Measurements from ENCODE around the gene ERP29. TPM values are rescaled to one million over a fixed set of nuclear protein-coding genes. Genes with fewer than 3 reads are reported as not detected.
"Not testable (repeated sequence)": the region's sequence is repeated elsewhere in the genome, so short reads cannot be mapped to it uniquely, and the experiment has no call there.

ERP29 gene
- total and polyA plus RNA-seq, 2 donors (not counting 1 experiment from before 2014, with no cell fraction given), result 110 to 128 TPM

DNA sequence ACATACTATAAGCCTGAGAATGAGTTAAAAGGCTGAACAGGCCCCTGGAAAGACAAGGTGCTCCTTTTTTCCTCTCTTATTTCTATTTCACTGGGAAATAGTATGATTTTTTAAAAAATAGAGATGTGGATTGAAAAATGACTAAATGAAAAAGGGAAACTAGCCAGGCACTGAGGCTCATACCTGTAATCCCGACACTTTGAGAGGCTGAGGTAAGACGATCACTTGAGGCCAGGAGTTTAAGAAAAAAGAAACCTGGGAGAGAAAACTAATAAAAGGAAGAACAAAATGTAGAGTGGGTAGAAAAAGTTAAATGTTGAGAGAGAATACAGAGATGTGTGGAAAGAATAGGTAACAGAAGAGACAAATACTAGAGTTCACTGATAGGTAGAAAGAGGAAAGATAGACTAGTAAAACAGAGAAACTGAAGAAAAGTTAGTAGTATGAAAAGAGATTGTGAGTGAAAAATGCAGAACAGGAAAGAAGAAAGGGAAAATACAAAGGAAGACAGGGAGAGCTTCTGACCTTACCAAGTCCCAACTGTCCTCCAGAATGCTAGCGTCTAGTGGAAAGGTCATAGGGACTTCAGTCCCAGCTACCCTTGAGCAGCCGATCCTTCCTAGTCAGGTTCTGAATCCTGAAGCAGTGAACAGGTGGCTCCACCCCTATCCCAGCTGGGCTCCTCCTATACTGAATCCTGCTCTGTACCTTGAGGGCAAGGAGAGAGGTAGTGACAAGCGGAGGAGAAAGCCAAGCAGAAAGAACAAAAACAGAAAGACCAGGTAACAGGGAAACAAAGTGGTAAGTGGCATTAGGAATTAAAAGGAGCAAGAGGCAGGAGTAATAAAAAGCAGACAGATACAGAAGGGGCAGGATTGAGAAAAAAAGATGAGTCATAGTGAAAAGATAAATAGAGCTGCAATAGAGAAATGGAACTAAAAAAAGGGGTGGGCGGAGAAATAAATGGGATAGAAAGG lies 7.5 kb upstream of the ERP29 start:
- Histone ChIP-seq H3K27me3 (ENCODE audit: control insufficient read depth, insufficient read depth, low read length) (no peaks in the 10 kb centered on the region), H3K27ac (ENCODE audit: insufficient read depth, low read length) (no peak overlapping the region), H3K9me3 (ENCODE audit: control insufficient read depth, insufficient read depth, low read depth, low read length) (no peaks in the 10 kb centered on the region), H4K20me1 (ENCODE audit: control insufficient read depth, extremely low read depth, insufficient read depth, low read length) (no peaks in the 10 kb centered on the region), H2AFZ (ENCODE audit: low read length) (peak overlapping the region; percentile 36), H3K4me1 (ENCODE audit: control insufficient read depth, extremely low read depth, insufficient read depth, low read length) (peaks cover 5% of the 10 kb centered on the region), H3K36me3 (ENCODE audit: control insufficient read depth, insufficient read depth, low read length) (no peaks in the 10 kb centered on the region), H3K79me2 (ENCODE audit: control insufficient read depth, insufficient read depth, low read length) (no peaks in the 10 kb centered on the region), H3K4me2 (ENCODE audit: extremely low read depth, insufficient read depth, low read length) (no peak overlapping the region), H3K4me3 (replicated peaks in 1 of 4; ENCODE audit: control extremely low read depth in 1 of 4, insufficient read depth in 1 of 4, low read depth in 3 of 4, low read length in 4 of 4) (no peak overlapping the region), H3K9ac (ENCODE audit: insufficient read depth, low read length) (no peak overlapping the region)
- DNase-seq (ENCODE audit: low read depth in 2 of 2), result peak; percentile 13 to 17
- TF ChIP-seq EZH2 (IDR thresholded peaks at IDR 0.05; ENCODE audit: low read length, missing control alignments), result no peak
- TF ChIP-seq, protein P1, sequence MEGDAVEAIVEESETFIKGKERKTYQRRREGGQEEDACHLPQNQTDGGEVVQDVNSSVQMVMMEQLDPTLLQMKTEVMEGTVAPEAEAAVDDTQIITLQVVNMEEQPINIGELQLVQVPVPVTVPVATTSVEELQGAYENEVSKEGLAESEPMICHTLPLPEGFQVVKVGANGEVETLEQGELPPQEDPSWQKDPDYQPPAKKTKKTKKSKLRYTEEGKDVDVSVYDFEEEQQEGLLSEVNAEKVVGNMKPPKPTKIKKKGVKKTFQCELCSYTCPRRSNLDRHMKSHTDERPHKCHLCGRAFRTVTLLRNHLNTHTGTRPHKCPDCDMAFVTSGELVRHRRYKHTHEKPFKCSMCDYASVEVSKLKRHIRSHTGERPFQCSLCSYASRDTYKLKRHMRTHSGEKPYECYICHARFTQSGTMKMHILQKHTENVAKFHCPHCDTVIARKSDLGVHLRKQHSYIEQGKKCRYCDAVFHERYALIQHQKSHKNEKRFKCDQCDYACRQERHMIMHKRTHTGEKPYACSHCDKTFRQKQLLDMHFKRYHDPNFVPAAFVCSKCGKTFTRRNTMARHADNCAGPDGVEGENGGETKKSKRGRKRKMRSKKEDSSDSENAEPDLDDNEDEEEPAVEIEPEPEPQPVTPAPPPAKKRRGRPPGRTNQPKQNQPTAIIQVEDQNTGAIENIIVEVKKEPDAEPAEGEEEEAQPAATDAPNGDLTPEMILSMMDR (conservative IDR thresholded peaks at IDR 0.05 in 1 of 2, IDR thresholded peaks at IDR 0.05 in 1 of 2; ENCODE audit: low read depth in 1 of 2, low read length in 2 of 2), result no peak

DNA sequence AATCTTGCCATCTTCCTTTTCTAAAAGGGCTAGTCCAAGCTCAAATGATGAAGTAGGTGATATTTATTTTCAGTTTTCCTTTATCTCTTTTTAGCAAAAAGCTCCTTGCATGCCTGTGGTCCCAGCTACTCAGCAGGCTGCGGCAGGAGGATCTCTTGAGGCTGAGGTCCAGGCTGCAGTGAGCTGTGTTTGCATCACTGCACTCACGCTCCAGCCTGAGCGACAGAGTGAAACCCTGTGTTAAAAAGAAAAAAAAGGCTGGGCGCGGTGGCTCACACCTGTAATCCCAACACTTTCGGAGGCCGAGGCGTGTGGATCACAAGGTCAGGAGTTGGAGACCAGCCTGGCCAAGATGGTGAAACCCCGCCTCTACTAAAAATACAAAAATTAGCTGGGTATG lies 5.3 kb upstream of the ERP29 start:
- peaks cover 5% of the 10 kb centered on the region for H3K79me2 ChIP-seq (ENCODE audit: control insufficient read depth, insufficient read depth, low read length)
- H3K27me3 ChIP-seq (ENCODE audit: control insufficient read depth, insufficient read depth, low read length), result no peaks in the 10 kb centered on the region
- H3K9me3 ChIP-seq (ENCODE audit: control insufficient read depth, insufficient read depth, low read depth, low read length), result no peaks in the 10 kb centered on the region
- no peaks in the 10 kb centered on the region for H3K36me3 ChIP-seq (ENCODE audit: control insufficient read depth, insufficient read depth, low read length)
- H3K27ac ChIP-seq (ENCODE audit: insufficient read depth, low read length), result no peak overlapping the region
- no peak overlapping the region for H3K4me2 ChIP-seq (ENCODE audit: extremely low read depth, insufficient read depth, low read length)
- H3K4me3 ChIP-seq (replicated peaks in 1 of 4; ENCODE audit: control extremely low read depth in 1 of 4, insufficient read depth in 1 of 4, low read depth in 3 of 4, low read length in 4 of 4), result no peak overlapping the region
- peaks cover 7% of the 10 kb centered on the region for H3K4me1 ChIP-seq (ENCODE audit: control insufficient read depth, extremely low read depth, insufficient read depth, low read length)
- TF ChIP-seq EZH2 (IDR thresholded peaks at IDR 0.05; ENCODE audit: low read length, missing control alignments), result no peak
- TF ChIP-seq, protein P1 (conservative IDR thresholded peaks at IDR 0.05 in 1 of 2, IDR thresholded peaks at IDR 0.05 in 1 of 2; ENCODE audit: low read depth in 1 of 2, low read length in 2 of 2), result no peak
- no peak overlapping the region for H3K9ac ChIP-seq (ENCODE audit: insufficient read depth, low read length)
- H4K20me1 ChIP-seq (ENCODE audit: control insufficient read depth, extremely low read depth, insufficient read depth, low read length), result no peaks in the 10 kb centered on the region
- DNase-seq (ENCODE audit: low read depth in 2 of 2), result peak in 1 of 2 donors; percentile 50
- no peak overlapping the region for H2AFZ ChIP-seq (ENCODE audit: low read length)

DNA sequence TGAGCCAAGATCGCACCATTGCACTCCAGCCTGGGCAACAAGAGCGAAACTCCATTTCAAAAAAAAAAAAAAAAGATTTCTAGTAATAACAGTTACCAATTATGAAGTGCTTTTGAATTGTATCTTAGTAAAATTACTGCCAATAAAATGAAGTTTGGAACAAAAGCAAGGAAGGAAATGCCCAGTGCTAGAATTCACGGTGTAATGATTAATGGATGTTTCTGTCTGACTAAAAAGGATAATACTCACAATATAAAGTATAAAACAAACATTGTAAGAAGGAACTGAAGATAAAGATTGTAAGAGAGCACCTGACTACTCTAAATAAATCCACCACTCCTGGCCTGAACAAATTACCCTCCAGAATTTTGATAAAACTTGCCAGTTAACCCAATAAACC lies 4.3 kb upstream of the ERP29 start:
- no peaks in the 10 kb centered on the region for H3K9me3 ChIP-seq (ENCODE audit: control insufficient read depth, insufficient read depth, low read depth, low read length)

DNA sequence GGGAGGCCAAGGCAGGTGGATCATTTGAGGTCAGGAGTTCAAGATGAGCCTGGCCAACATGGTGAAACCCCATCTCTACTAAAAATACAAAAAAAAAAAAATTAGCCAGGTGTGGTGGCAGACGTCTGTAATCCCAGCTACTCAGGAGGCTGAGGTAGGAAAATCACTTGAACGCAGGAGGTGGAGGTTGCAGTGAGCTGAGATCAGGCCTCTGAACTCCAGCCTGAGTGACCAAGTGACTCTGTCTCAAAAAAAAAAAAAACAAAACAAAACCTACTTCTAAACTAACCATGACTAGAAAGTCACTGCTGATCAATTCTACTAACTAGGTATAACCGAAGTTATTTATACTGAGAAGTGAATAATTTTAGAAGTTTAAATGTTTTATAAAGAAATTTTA lies 3.6 kb upstream of the ERP29 start:
- H3K9me3 ChIP-seq (ENCODE audit: control insufficient read depth, insufficient read depth, low read depth, low read length); DNase-seq (ENCODE audit: low read depth in 2 of 2); H3K9ac ChIP-seq (ENCODE audit: insufficient read depth, low read length); H3K27ac ChIP-seq (ENCODE audit: insufficient read depth, low read length); H3K36me3 ChIP-seq (ENCODE audit: control insufficient read depth, insufficient read depth, low read length); H3K27me3 ChIP-seq (ENCODE audit: control insufficient read depth, insufficient read depth, low read length); H2AFZ ChIP-seq (ENCODE audit: low read length); H3K4me1 ChIP-seq (ENCODE audit: control insufficient read depth, extremely low read depth, insufficient read depth, low read length); H3K4me2 ChIP-seq (ENCODE audit: extremely low read depth, insufficient read depth, low read length); H3K4me3 ChIP-seq (replicated peaks in 1 of 4; ENCODE audit: control extremely low read depth in 1 of 4, insufficient read depth in 1 of 4, low read depth in 3 of 4, low read length in 4 of 4); H4K20me1 ChIP-seq (ENCODE audit: control insufficient read depth, extremely low read depth, insufficient read depth, low read length): not testable (repeated sequence)
- H3K79me2 ChIP-seq (ENCODE audit: control insufficient read depth, insufficient read depth, low read length), result peaks cover 14% of the 10 kb centered on the region

More for the DNA sequence above, 4.3 kb upstream of the ERP29 start:
- DNase-seq (ENCODE audit: low read depth in 2 of 2), result no peak
- Histone ChIP-seq H3K4me2 (ENCODE audit: extremely low read depth, insufficient read depth, low read length) (no peak overlapping the region), H3K27me3 (ENCODE audit: control insufficient read depth, insufficient read depth, low read length) (no peaks in the 10 kb centered on the region), H2AFZ (ENCODE audit: low read length) (no peak overlapping the region), H3K4me3 (replicated peaks in 1 of 4; ENCODE audit: control extremely low read depth in 1 of 4, insufficient read depth in 1 of 4, low read depth in 3 of 4, low read length in 4 of 4) (no peak overlapping the region), H3K79me2 (ENCODE audit: control insufficient read depth, insufficient read depth, low read length) (peaks cover 9% of the 10 kb centered on the region), H3K4me1 (ENCODE audit: control insufficient read depth, extremely low read depth, insufficient read depth, low read length) (peaks cover 7% of the 10 kb centered on the region), H4K20me1 (ENCODE audit: control insufficient read depth, extremely low read depth, insufficient read depth, low read length) (no peaks in the 10 kb centered on the region), H3K36me3 (ENCODE audit: control insufficient read depth, insufficient read depth, low read length) (no peaks in the 10 kb centered on the region), H3K27ac (ENCODE audit: insufficient read depth, low read length) (no peak overlapping the region), H3K9ac (ENCODE audit: insufficient read depth, low read length) (no peak overlapping the region)
- TF ChIP-seq, protein P1 (conservative IDR thresholded peaks at IDR 0.05 in 1 of 2, IDR thresholded peaks at IDR 0.05 in 1 of 2; ENCODE audit: low read depth in 1 of 2, low read length in 2 of 2), result no peak
- TF ChIP-seq EZH2 (IDR thresholded peaks at IDR 0.05; ENCODE audit: low read length, missing control alignments), result no peak

Measured in fibroblast of lung (primary cell).